HFFc6 (cell line): ENCODE data around the gene CYTH4. TPM values are rescaled to one million over a fixed set of nuclear protein-coding genes. Genes with fewer than 3 reads are reported as not detected.

Experiments
- DNase-seq: peaks from one replicate; pipeline ENCODE4 v3.0.0-alpha.2; 2018
- H3K27ac Mint-ChIP-seq: 2 replicates; pipeline ENCODE4 v1.8.0; 2020; ENCODE audit warnings: mild to moderate bottlenecking, mixed read lengths
- H3K27me3 Mint-ChIP-seq: 2 replicates; pipeline ENCODE4 v1.8.0; 2021; ENCODE audit warnings: mild to moderate bottlenecking, moderate library complexity, mixed read lengths; ENCODE audit not compliant: insufficient read depth
- H3K36me3 Mint-ChIP-seq: 2 replicates; pipeline ENCODE4 v1.8.0; 2021; ENCODE audit warnings: low read depth, mixed read lengths
- H3K4me1 Mint-ChIP-seq: 2 replicates; pipeline ENCODE4 v1.8.0; 2020; ENCODE audit warnings: low read depth, mixed read lengths
- H3K4me3 Mint-ChIP-seq: 2 replicates; pipeline ENCODE4 v1.8.0; 2020; ENCODE audit warnings: mild to moderate bottlenecking, moderate library complexity, mixed read lengths
- H3K9me3 Mint-ChIP-seq: 2 replicates; pipeline ENCODE4 v1.8.0; 2020; ENCODE audit warnings: mild to moderate bottlenecking, mixed read lengths
- CTCF ChIP-seq: fragments of 200-600 bp; sonication (generic); IDR thresholded peaks from 2 replicates; pipeline ENCODE4 v1.5.0; 2021; ENCODE audit warnings: antibody characterized with exemption, mild to moderate bottlenecking
- total RNA-seq, 6 experiments: library from RNA; stranded (reverse); fragmentation: NEBNext Ultra II Directional; extraction: Animal tissue kit (Norgen Biotek cat#: 25700); gene quantifications; 2 replicates in 1 of 6; 3 replicates in 5 of 6; pipeline ENCODE4 v1.2.3, GENCODE V29; 2021

CYTH4 gene
- total RNA-seq, 6 experiments from 2014 or later: 0.28 TPM; not detected in 5

GRCh38 chr22:37351232-37351631, 68.9 kb downstream of the CYTH4 start:
- Mint-ChIP-seq H3K27ac (no peak overlapping the region), H3K27me3 (peaks cover 32% of the 10 kb centered on the region), H3K4me3 (no peak overlapping the region), H3K9me3 (no peaks in the 10 kb centered on the region), H3K4me1 (peaks cover 6% of the 10 kb centered on the region), H3K36me3 (no peaks in the 10 kb centered on the region)
- DNase-seq: no peak
- TF ChIP-seq CTCF: no peak

GRCh38 chr22:37352481-37352880, 70.2 kb downstream of the CYTH4 start:
- Mint-ChIP-seq H3K4me3 (no peak overlapping the region), H3K27me3 (peaks cover 42% of the 10 kb centered on the region), H3K36me3 (no peaks in the 10 kb centered on the region), H3K4me1 (no peaks in the 10 kb centered on the region), H3K27ac (no peak overlapping the region), H3K9me3 (no peaks in the 10 kb centered on the region)
- DNase-seq: no peak
- TF ChIP-seq CTCF: no peak

GRCh38 chr22:37353839-37354238, 71.5 kb downstream of the CYTH4 start:
- Mint-ChIP-seq H3K36me3 (no peaks in the 10 kb centered on the region), H3K4me1 (no peaks in the 10 kb centered on the region), H3K27ac (no peak overlapping the region), H3K27me3 (peaks cover 40% of the 10 kb centered on the region), H3K9me3 (no peaks in the 10 kb centered on the region), H3K4me3 (no peak overlapping the region)
- TF ChIP-seq CTCF: no peak
- DNase-seq: no peak

- Mint-ChIP-seq H3K9me3 (no peaks in the 10 kb centered on the region), H3K4me1 (no peaks in the 10 kb centered on the region), H3K4me3 (no peak overlapping the region), H3K36me3 (no peaks in the 10 kb centered on the region), H3K27ac (no peak overlapping the region), H3K27me3 (peaks cover 40% of the 10 kb centered on the region)
- DNase-seq: no peak
- no peak for TF ChIP-seq CTCF
These were observed 72.0 kb downstream of the CYTH4 start for GRCh38 chr22:37354261-37354660.

GRCh38 chr22:37354670-37355069, 72.4 kb downstream of the CYTH4 start:
- Mint-ChIP-seq H3K27me3 (peaks cover 40% of the 10 kb centered on the region), H3K9me3 (no peaks in the 10 kb centered on the region)
- DNase-seq: no peak

More at GRCh38 chr22:37354670-37355069, 72.4 kb downstream of the CYTH4 start:
- H3K36me3 Mint-ChIP-seq: no peaks in the 10 kb centered on the region
- H3K4me3 Mint-ChIP-seq: no peak overlapping the region
- no peak overlapping the region for H3K27ac Mint-ChIP-seq
- H3K4me1 Mint-ChIP-seq: no peaks in the 10 kb centered on the region
- no peak for TF ChIP-seq CTCF
